Bronchial smooth muscle cell (primary cell): ENCODE measurements around the gene TIMP4. TPM values are rescaled to one million over a fixed set of nuclear protein-coding genes. Genes with fewer than 3 reads are reported as not detected.

Experiments used
- total RNA-seq: library from RNA; depleted of rRNA; stranded (reverse); fragments of >200 nt; gene quantifications from 2 replicates; pipeline ENCODE4 v1.2.1, GENCODE V29; 2014

Gene TIMP4
- 12.0 and 17.2 TPM in 2 replicates for total RNA-seq

GRCh38 chr3:12158387-12159226 is at the start of gene TIMP4:
TIMP4 (minus strand) TSS chr3:12158912; CDS start chr3:12158840, 72 bp downstream.

Other genes starting within 250 kb of the TIMP4 start
- under 0.01 and 0.16 TPM in 2 replicates for gene SYN2, start 154.5 kb downstream of the TIMP4 start, total RNA-seq
- 22.4 and 25.3 TPM in 2 replicates for gene PPARG, start 130.2 kb upstream of the TIMP4 start, total RNA-seq